Tibial nerve (tissue), 4 donors: ENCODE data around the gene VEGFC. TPM values are rescaled to one million over a fixed set of nuclear protein-coding genes. Genes with fewer than 3 reads are reported as not detected.

Experiments
- DNase-seq, 2 donors: peaks; one replicate each; pipeline ENCODE4 v3.0.0-alpha.2; 2019; ENCODE audit warnings: low spot score in 2 of 2
- H3K27ac ChIP-seq, 4 donors: fragments of 200-600 bp; sonication (generic) in 3 of 4; one replicate each; pipeline ENCODE4 v1.5.1; 2017 to 2019; ENCODE audit warnings: mild to moderate bottlenecking in 1 of 4
- H3K27me3 ChIP-seq, 2 donors: fragments of 200-600 bp; sonication (generic) in 1 of 2; one replicate each; pipeline versions ENCODE4 v1.5.1 to v1.6.0; 2017 to 2019
- H3K36me3 ChIP-seq, 3 donors: fragments of 200-600 bp; sonication (generic); one replicate each; pipeline ENCODE4 v1.5.1; 2018 to 2019
- H3K4me1 ChIP-seq, 4 donors: fragments of 200-600 bp; sonication (generic) in 3 of 4; one replicate each; pipeline ENCODE4 v1.5.1; 2017 to 2019
- H3K4me3 ChIP-seq, 4 donors: fragments of 200-600 bp; sonication (generic) in 3 of 4; one replicate each; pipeline ENCODE4 v1.5.1; 2017 to 2019; ENCODE audit warnings: mild to moderate bottlenecking in 1 of 4, moderate library complexity in 1 of 4
- H3K9me3 ChIP-seq, 4 donors: fragments of 200-600 bp; sonication (generic) in 3 of 4; one replicate each; pipeline ENCODE4 v1.5.1; 2017 to 2019
- CTCF ChIP-seq, 5 experiments: fragments of 200-600 bp in 3 of 5; fragments of 450-650 bp in 2 of 5; sonication (generic) in 3 of 5; IDR thresholded peaks; one replicate each; pipeline ENCODE4 v1.5.1; 2016 to 2019; ENCODE audit warnings: antibody characterized with exemption in 5 of 5, mild to moderate bottlenecking in 3 of 5, moderate library complexity in 2 of 5
- EP300 ChIP-seq, 2 donors: sonication (generic); formaldehyde crosslinking; IDR thresholded peaks; one replicate each; pipeline ENCODE4 v1.6.1; 2017; ENCODE audit warnings: antibody characterized with exemption in 2 of 2, mild to moderate bottlenecking in 1 of 2
- POLR2A ChIP-seq, 2 donors: fragments of 450-650 bp; IDR thresholded peaks; one replicate each; pipeline ENCODE4 v1.6.1; 2017; ENCODE audit warnings: antibody characterized with exemption in 2 of 2, mild to moderate bottlenecking in 2 of 2, moderate library complexity in 2 of 2
- WGBS, 2 donors: methylation state at CpG; one replicate each; pipeline ENCODE4 v1.1.5; 2018; 5-methylcytosine and 5-hydroxymethylcytosine counted together
- total RNA-seq, 4 donors: library from RNA; depleted of rRNA; stranded (reverse); fragments of >200 nt; gene quantifications; one replicate each; pipeline ENCODE4 v1.1.0, GENCODE V29; 2016

Gene VEGFC
- total RNA-seq, 4 donors from 2014 or later, result 2.4 to 14.4 (median 5.6) TPM

- TF ChIP-seq EP300 (IDR thresholded peaks at IDR 0.05), result no peak
- TF ChIP-seq POLR2A (IDR thresholded peaks at IDR 0.05), result no peak
- no peak for TF ChIP-seq CTCF (IDR thresholded peaks at IDR 0.05)
- H3K27me3 ChIP-seq, result no peaks in the 10 kb centered on the region
- H3K27ac ChIP-seq, result no peak overlapping the region
- no peaks in the 10 kb centered on the region for H3K36me3 ChIP-seq
- H3K4me3 ChIP-seq, result no peak overlapping the region
- DNase-seq, result no peak
- H3K4me1 ChIP-seq, result no peaks in the 10 kb centered on the region
- WGBS, 2 donors, result 67 to 69% methylated on average over 2 of the region's 2 CpGs
- H3K9me3 ChIP-seq, result peaks cover 0 to 6% (median 0%) of the 10 kb centered on the region in 4 donors
These were observed 75.5 kb downstream of the VEGFC start for GRCh38 chr4:176717237-176717636.

GRCh38 chr4:176709417-176709816, 83.3 kb downstream of the VEGFC start:
- TF ChIP-seq EP300 (IDR thresholded peaks at IDR 0.05), result no peak
- TF ChIP-seq CTCF (IDR thresholded peaks at IDR 0.05), result no peak
- no peak for TF ChIP-seq POLR2A (IDR thresholded peaks at IDR 0.05)

GRCh38 chr4:176708771-176709311, 83.9 kb downstream of the VEGFC start:
- DNase-seq, result no peak
- Histone ChIP-seq H3K4me1 (no peaks in the 10 kb centered on the region), H3K27ac (no peak overlapping the region), H3K9me3 (no peaks in the 10 kb centered on the region), H3K4me3 (no peak overlapping the region), H3K27me3 (no peaks in the 10 kb centered on the region), H3K36me3 (no peaks in the 10 kb centered on the region)
- no peak for TF ChIP-seq EP300 (IDR thresholded peaks at IDR 0.05)
- no peak for TF ChIP-seq CTCF (IDR thresholded peaks at IDR 0.05)
- TF ChIP-seq POLR2A (IDR thresholded peaks at IDR 0.05), result no peak

More at GRCh38 chr4:176709417-176709816, 83.3 kb downstream of the VEGFC start:
- no peak for DNase-seq
- no peak overlapping the region for H3K4me3 ChIP-seq
- no peaks in the 10 kb centered on the region for H3K4me1 ChIP-seq
- 66 to 71% methylated on average over 5 of the region's 5 CpGs for WGBS, 2 donors
- H3K9me3 ChIP-seq, result no peaks in the 10 kb centered on the region
- no peak overlapping the region for H3K27ac ChIP-seq
- H3K27me3 ChIP-seq, result no peaks in the 10 kb centered on the region
- H3K36me3 ChIP-seq, result no peaks in the 10 kb centered on the region

- Histone ChIP-seq H3K4me3 (no peak overlapping the region), H3K36me3 (no peaks in the 10 kb centered on the region), H3K27ac (no peak overlapping the region), H3K9me3 (no peaks in the 10 kb centered on the region), H3K4me1 (no peaks in the 10 kb centered on the region), H3K27me3 (no peaks in the 10 kb centered on the region)
- TF ChIP-seq CTCF (IDR thresholded peaks at IDR 0.05) (no peak), POLR2A (IDR thresholded peaks at IDR 0.05) (no peak), EP300 (IDR thresholded peaks at IDR 0.05) (no peak)
- DNase-seq, result no peak
- 90 to 91% methylated on average over 5 of the region's 5 CpGs for WGBS, 2 donors
These were observed 102.0 kb downstream of the VEGFC start for GRCh38 chr4:176690716-176691115.

- Histone ChIP-seq H3K27ac (no peak overlapping the region), H3K4me1 (no peaks in the 10 kb centered on the region), H3K36me3 (no peaks in the 10 kb centered on the region), H3K9me3 (no peaks in the 10 kb centered on the region), H3K4me3 (no peak overlapping the region), H3K27me3 (no peaks in the 10 kb centered on the region)
- DNase-seq, result no peak
- TF ChIP-seq POLR2A (IDR thresholded peaks at IDR 0.05) (no peak), EP300 (IDR thresholded peaks at IDR 0.05) (no peak)
- WGBS, 2 donors, result 46 to 48% methylated on average over 4 of the region's 4 CpGs
These were observed 112.0 kb downstream of the VEGFC start for GRCh38 chr4:176680668-176681180.
